ENCODE measurements around the gene SCN5A.

- TF ChIP-seq CTCF (IDR thresholded peaks at IDR 0.05; ENCODE audit: low read length) (peak; percentile 77), EZH2phosphoT487 (IDR thresholded peaks at IDR 0.05; ENCODE audit: low read length) (no peak), EZH2 (optimal IDR thresholded peaks at IDR 0.05; ENCODE audit: low read depth, low read length) (no peak)
Observed at GRCh38 chr3:38662544-38662943, 13.1 kb upstream of the SCN5A start.

Measured in MM.1S (cell line).